Activated naive CD4-positive, alpha-beta T cell treated with Interleukin-2 at 50 U/mL for 16 hours (primary cell): ENCODE data around the gene GOLGA6L26.
A peak's percentile ranks its signal among the peaks of the same experiment; 100 is the strongest.
"Not testable (repeated sequence)": the region's sequence is repeated elsewhere in the genome, so short reads cannot be mapped to it uniquely, and the experiment has no call there.

Source experiments
- DNase-seq: peaks from one replicate; pipeline ENCODE4 v3.0.0-alpha.2; 2020

GOLGA6L26 gene

GRCh38 chr15:23334096-23334495 is at the start of gene GOLGA6L26:
Gene GOLGA6L26 (minus strand): TSS chr15:23334196. CDS start chr15:23334135, 61 bp downstream.
- DNase-seq: not testable (repeated sequence)

DNA sequence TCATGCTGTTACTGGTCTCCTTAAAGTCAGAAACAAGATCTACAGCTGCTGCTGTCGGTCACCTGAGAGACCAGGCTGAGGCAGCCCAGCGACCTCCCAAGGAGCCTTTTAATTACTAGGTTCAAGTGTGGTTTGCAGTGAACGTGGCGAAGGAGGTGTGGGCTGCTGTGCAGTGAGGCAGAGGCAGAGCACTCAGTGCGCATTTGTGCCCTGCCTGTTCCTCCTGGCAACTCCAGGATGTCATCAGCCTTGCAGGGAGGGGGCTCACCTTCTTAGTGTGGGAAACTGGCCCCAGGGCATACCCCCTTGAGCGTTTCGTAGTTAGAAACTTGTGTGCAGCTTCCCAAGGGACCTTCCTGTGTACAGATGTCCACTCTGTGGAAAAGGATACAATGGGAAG is 47.2 kb upstream of the GOLGA6L26 start:
- DNase-seq: not testable (repeated sequence)

GRCh38 chr15:23380700-23381099 is 46.7 kb upstream of the GOLGA6L26 start:
- not testable (repeated sequence) for DNase-seq

DNA sequence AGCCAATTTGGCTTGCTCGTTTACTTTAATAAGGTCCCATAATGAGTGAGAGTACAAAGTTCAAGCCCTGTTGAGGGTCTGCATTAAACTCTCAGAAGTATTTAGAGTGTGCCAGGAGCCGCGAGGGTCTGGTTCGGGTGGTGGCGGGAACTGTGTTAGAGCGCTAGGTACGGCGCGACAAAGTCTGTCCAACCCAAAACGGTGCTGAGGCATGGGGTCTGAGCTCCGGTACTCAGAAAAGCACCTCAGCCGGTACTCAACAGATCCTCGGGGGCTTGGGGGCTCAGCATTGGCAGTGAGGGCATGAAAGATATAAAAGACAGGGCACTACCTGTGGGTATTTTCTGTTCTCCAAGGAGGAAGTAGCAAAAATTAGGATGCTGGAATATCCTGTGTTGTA is 45.0 kb upstream of the GOLGA6L26 start:
- DNase-seq: not testable (repeated sequence)

- not testable (repeated sequence) for DNase-seq
These were observed 40.2 kb upstream of the GOLGA6L26 start for GRCh38 chr15:23374226-23374625.

DNA sequence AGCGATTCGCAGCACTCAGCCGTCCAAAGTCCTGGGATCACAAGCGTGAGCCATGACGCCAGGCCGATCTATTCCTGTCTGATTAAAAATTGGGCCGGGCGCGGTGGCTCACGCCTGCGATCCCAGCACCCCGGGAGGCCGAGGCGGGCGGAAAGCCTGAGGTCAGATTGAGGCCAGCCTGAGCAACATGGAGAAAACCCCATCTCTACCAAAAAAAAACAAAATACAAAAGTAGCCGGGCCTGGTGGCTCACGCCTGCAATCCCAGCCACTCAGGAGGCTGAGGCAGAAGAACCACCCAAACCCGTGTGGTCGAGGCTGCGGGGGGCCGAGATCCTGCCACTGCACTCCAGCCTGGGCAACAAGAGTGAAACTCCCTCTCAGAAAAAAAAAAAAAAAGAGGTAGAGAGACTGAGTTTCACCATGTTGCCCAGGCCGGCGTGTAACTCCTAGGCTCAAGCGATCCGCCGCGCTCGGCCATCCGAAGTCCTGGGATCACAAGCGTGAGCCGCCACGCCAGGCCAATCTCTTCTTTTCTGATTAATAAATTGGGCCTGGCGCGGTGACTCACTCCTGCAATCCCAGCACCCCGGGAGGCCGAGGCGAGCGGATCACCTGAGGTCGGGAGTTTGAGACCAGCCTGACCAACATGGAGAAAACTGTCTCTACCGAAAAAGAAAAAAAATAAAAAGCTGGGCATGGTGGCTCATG is 39.0 kb upstream of the GOLGA6L26 start:
- not testable (repeated sequence) for DNase-seq

DNA sequence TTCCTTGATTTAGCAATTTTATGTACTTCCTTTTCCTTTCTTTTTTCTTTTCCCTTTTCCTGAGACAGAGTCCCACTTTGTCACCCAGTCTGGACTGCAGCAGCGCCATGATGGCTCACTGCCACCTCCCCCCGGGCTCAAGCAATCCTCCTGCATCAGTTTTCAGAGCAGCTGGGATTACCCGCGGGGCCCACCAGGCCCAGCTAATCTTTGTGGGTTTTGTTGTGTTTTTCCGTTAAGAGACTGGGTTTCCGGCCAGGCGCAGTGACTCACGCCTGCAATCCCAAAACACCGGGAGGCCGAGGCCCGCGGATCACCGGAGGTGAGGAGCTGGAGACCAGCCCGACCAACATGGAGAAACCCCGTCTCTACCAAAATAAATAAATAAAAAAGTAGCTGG is 38.3 kb upstream of the GOLGA6L26 start:
- DNase-seq: no peak

DNA sequence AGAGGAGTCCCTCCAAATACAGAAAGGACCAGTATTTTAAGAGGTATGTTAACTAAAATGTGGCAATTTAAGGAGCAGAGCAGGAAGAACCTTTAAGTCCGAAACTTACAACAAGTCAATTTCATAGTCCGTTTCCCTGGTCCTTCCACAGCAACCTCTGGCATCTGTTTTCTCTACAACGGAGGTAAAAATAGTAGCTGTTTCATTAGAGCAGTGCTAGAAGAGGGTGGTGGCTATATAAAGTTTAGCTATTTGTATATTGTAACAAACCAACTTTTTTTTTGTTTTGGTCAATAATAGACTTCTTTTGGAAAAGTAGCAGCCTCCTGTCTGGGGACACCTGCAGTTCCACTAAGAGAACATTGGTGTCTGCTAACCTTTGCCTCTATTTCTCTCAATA is 37.9 kb upstream of the GOLGA6L26 start:
- not testable (repeated sequence) for DNase-seq

DNA sequence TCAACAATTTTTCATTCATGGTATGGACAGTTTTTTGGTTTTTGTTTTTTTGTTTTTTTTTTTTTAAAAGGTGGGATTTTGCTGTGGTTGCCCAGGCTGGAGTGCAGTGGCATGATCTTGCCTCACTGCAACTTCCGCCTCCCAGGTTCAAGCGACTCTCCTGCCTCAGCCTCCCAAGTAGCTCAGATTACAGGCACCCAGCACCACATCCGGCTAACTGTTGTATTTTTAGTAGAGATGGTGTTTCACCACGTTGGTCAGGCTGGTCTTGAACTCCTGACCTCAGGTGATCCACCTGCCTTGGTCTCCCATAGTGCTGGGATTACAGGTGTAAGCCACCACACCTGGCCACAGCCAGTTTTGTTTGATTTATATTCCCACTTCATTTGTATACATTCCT is 37.1 kb upstream of the GOLGA6L26 start:
- not testable (repeated sequence) for DNase-seq

DNA sequence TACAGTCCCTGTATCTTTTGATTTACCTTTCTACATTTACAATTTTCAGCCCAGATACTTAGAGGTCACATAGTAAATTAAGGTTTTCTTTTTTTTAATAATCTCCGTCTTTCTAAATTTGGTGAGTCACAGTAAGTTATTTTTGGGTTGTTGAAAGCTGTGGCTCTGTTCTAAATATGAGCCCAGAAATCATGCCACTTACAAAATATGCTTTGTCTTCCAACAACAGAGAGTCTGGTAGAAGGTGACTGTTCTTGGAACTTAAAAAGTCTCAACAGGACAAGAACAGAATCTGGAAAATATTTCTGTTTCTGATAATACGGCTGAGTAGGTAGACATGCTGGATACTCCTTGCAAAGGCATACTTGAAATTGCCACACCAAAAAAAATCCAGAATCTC is 36.6 kb upstream of the GOLGA6L26 start:
- no peak for DNase-seq

DNA sequence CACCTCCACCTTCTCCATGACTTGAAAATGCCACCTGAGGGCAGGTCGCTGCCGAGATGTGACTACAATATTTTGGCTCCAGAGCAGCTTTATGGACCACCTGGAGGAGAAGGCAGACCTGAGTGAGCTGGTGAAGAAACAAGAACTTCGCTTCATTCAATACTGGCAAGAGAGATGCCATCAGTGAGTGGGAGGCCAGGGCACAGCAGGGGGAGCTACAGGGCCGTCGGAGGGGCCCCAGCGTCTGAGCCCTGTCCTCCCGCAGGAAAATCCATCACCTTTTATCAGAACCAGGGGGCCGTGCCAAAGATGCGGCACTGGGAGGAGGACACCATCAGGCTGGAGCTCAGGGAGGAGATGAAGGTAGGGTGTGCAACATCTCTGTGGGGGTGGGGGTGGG is 30.3 kb upstream of the GOLGA6L26 start:
- not testable (repeated sequence) for DNase-seq

- DNase-seq: not testable (repeated sequence)
These were observed 28.6 kb upstream of the GOLGA6L26 start for GRCh38 chr15:23362622-23363021.

DNA sequence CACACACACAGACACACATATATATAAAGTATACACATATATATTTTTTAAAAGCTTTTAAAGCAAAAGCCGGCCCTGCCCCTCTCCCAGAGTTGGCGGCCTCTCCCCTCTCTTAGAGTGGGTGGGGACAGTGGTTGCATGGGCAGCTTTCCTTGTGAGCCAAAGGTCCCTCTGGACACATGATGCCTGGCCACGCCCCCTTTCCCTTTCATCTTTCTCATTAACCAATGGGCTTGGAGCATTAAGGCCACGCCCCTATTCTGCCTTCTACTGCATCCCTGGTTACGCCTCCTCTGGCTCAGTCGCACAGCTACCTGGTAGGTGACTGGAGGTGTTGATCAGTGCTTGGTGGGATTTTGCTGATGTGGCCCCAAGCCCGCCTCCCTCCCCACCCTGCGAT is 20.5 kb upstream of the GOLGA6L26 start, which contains the start of gene GOLGA8S:
GOLGA8S (plus strand) TSS at position 301 of the 400 bp plus-strand sequence; CDS start at position 363, 62 bp downstream.
- DNase-seq: not testable (repeated sequence)

- not testable (repeated sequence) for DNase-seq
These were observed 22.8 kb downstream of the GOLGA6L26 start for GRCh38 chr15:23311233-23311632.

GRCh38 chr15:23305921-23306320 is 28.1 kb downstream of the GOLGA6L26 start:
- DNase-seq: not testable (repeated sequence)

GRCh38 chr15:23304805-23305204 is 29.2 kb downstream of the GOLGA6L26 start:
- not testable (repeated sequence) for DNase-seq

DNA sequence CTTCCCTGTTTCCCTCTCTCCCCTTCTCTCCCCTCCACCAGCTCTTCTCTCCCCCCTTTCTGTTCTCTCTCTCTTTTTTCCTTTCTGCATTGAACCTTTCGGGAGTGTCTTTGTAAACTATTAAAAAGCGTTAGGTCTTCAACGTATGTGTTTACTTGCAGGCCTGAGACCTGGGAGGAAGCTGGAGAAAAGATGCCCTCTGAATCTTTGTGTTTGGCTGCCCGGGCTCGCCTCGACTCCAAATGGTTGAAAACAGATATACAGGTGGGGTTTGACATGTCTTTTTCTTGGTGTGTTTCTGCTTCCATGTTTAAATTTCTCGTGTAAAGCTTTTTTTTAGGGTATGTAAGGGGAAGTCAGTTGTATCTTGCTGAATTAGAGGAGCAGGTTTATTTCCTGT is 29.7 kb downstream of the GOLGA6L26 start:
- DNase-seq: not testable (repeated sequence)

GRCh38 chr15:23303654-23304053 is 30.3 kb downstream of the GOLGA6L26 start:
- DNase-seq: peak; percentile 43

DNA sequence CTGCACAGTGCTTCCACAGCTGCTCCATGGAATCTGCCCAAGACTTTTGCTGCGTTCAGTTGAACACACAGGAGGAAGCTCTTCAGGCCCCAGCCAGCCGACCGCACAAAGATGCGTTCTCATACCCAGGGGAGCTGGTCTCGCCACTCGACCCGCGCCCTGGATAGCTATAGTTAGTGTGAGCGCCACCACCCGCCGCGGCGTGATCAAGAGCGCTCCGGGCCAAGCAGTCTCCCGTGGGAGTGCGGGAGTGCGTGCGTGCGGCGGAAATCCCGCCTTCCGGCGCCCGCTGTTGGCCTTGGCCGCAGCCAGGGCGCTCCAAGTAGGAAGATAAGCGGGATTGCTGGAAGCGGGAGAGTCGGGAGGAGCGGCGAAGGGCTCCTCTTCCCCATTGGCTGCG is 30.8 kb downstream of the GOLGA6L26 start:
- not testable (repeated sequence) for DNase-seq
